Neural cell (in vitro differentiated cells): ENCODE results near the gene RSAD1. TPM values are rescaled to one million over a fixed set of nuclear protein-coding genes. Genes with fewer than 3 reads are reported as not detected.

ENCODE experiments used
- H2AFZ ChIP-seq: fragments of 200-600, 300-800 bp; sonication (generic), shearing (Covaris generic); 2 replicates; pipeline ENCODE4 v1.6.0; 2014; ENCODE audit warnings: low read depth, mild to moderate bottlenecking, antibody characterized with exemption, low read length, moderate library complexity
- H3F3A ChIP-seq: fragments of 200-600 bp; shearing (Covaris generic); 2 replicates; pipeline ENCODE4 v1.6.1; 2016; ENCODE audit warnings: mild to moderate bottlenecking, moderate library complexity, mixed read lengths, antibody characterized with exemption, low read length; ENCODE audit not compliant: insufficient read depth, poor library complexity, severe bottlenecking
- H3K27ac ChIP-seq: fragments of 200-600, 300-800 bp; sonication (generic), shearing (Covaris generic); 2 replicates; pipeline ENCODE4 v1.5.1; 2014; ENCODE audit warnings: mild to moderate bottlenecking, low read length, moderate library complexity
- H3K27me3 ChIP-seq: fragments of 300-800, 200-600 bp; sonication (generic), shearing (Covaris generic); 2 replicates; pipeline ENCODE4 v1.6.0; 2014; ENCODE audit warnings: mild to moderate bottlenecking, low read depth, low read length, moderate library complexity; ENCODE audit not compliant: insufficient read depth
- H3K36me3 ChIP-seq: fragments of 300-800, 200-600 bp; sonication (generic), shearing (Covaris generic); 2 replicates; pipeline ENCODE4 v1.5.1; 2014; ENCODE audit warnings: mild to moderate bottlenecking, antibody characterized with exemption, low read length, moderate library complexity; ENCODE audit not compliant: insufficient read depth
- H3K4me2 ChIP-seq: fragments of 300-800, 200-600 bp; sonication (generic), shearing (Covaris generic); 2 replicates; pipeline ENCODE4 v1.6.0; 2014; ENCODE audit warnings: mild to moderate bottlenecking, low read length
- H3K4me3 ChIP-seq: fragments of 300-800, 200-600 bp; sonication (generic), shearing (Covaris generic); 2 replicates; pipeline ENCODE4 v1.5.1; 2014; ENCODE audit warnings: mild to moderate bottlenecking, low read length, moderate library complexity
- H3K79me2 ChIP-seq: fragments of 200-600 bp; shearing (Covaris generic); replicated peaks from 2 replicates; pipeline ENCODE4 v1.6.0; 2014; ENCODE audit warnings: mild to moderate bottlenecking, low read length, moderate library complexity; ENCODE audit not compliant: insufficient read depth
- H3K9ac ChIP-seq: fragments of 300-800, 200-600 bp; sonication (generic), shearing (Covaris generic); 2 replicates; pipeline ENCODE4 v1.6.1; 2016; ENCODE audit warnings: mild to moderate bottlenecking, low read length, mixed read lengths
- H3K9me2 ChIP-seq: fragments of 200-600 bp; shearing (Covaris generic); 2 replicates; pipeline ENCODE4 v1.6.1; 2016; ENCODE audit warnings: mild to moderate bottlenecking, low read length, mixed read lengths; ENCODE audit not compliant: insufficient read depth
- H3K9me3 ChIP-seq: fragments of 200-600, 300-800 bp; sonication (generic), shearing (Covaris generic); 2 replicates; pipeline ENCODE4 v1.6.1; 2016; ENCODE audit warnings: mild to moderate bottlenecking, mixed run types, low read length, moderate library complexity, mixed read lengths
- H4K20me1 ChIP-seq: fragments of 200-600 bp; shearing (Covaris generic); 2 replicates; pipeline ENCODE4 v1.6.1; 2016; ENCODE audit warnings: mild to moderate bottlenecking, mixed run types; ENCODE audit not compliant: insufficient read depth
- CTCF ChIP-seq: fragments of 450-650 bp; IDR thresholded peaks from 2 replicates; pipeline ENCODE4 v1.5.1; 2014; ENCODE audit warnings: antibody characterized with exemption, mild to moderate bottlenecking, moderate library complexity; ENCODE audit not compliant: poor library complexity, severe bottlenecking
- EP300 ChIP-seq: fragments of 450-650 bp; conservative IDR thresholded peaks from 2 replicates; pipeline ENCODE4 v1.6.1; 2014; ENCODE audit warnings: antibody characterized with exemption, mild to moderate bottlenecking, moderate library complexity; ENCODE audit not compliant: poor library complexity, severe bottlenecking
- EZH2 ChIP-seq: fragments of 200-600, 300-800 bp; shearing (Covaris generic), sonication (generic); IDR thresholded peaks from 2 replicates; pipeline ENCODE4 v1.6.1; 2014; ENCODE audit warnings: antibody characterized with exemption, low read length, borderline replicate concordance, mild to moderate bottlenecking; ENCODE audit not compliant: insufficient read depth, poor library complexity, severe bottlenecking
- MXI1 ChIP-seq: fragments of 450-650 bp; conservative IDR thresholded peaks from 2 replicates; pipeline ENCODE4 v1.6.1; 2014; ENCODE audit warnings: antibody characterized with exemption, mild to moderate bottlenecking; ENCODE audit not compliant: poor library complexity, severe bottlenecking
- POLR2AphosphoS5 ChIP-seq: IDR thresholded peaks from 2 replicates; pipeline ENCODE4 v1.6.1; 2012
- RAD21 ChIP-seq: fragments of 450-650 bp; conservative IDR thresholded peaks from 2 replicates; pipeline ENCODE4 v1.6.1; 2014; ENCODE audit warnings: antibody characterized with exemption, mild to moderate bottlenecking, moderate library complexity
- REST ChIP-seq: IDR thresholded peaks from 2 replicates; pipeline ENCODE4 v1.6.1; 2012; ENCODE audit warnings: borderline replicate concordance
- SMC3 ChIP-seq: fragments of 450-650 bp; conservative IDR thresholded peaks from 2 replicates; pipeline ENCODE4 v1.6.1; 2014; ENCODE audit warnings: antibody characterized with exemption, mild to moderate bottlenecking, moderate library complexity; ENCODE audit not compliant: poor library complexity
- TAF1 ChIP-seq: IDR thresholded peaks from 2 replicates; pipeline ENCODE4 v1.6.1; 2012; ENCODE audit warnings: low read depth
- polyA plus RNA-seq: library from polyadenylated mRNA; depleted of rRNA; stranded (reverse); fragments of >200 nt; gene quantifications from 2 replicates; pipeline ENCODE4 v1.2.3, GENCODE V29; 2014

The RSAD1 gene
- polyA plus RNA-seq, 1 donor from 2014 or later, result 61.9 TPM

GRCh38 chr17:50524838-50525237 lies 46.2 kb downstream of the RSAD1 start:
- H3K79me2 ChIP-seq, result no peaks in the 10 kb centered on the region

GRCh38 chr17:50527155-50527762 lies 48.6 kb downstream of the RSAD1 start:
- Histone ChIP-seq H4K20me1 (no peaks in the 10 kb centered on the region), H3K27ac (no peak overlapping the region), H3K36me3 (no peaks in the 10 kb centered on the region), H3K9me3 (no peaks in the 10 kb centered on the region), H3K9me2 (no peaks in the 10 kb centered on the region), H3K27me3 (peaks cover 3% of the 10 kb centered on the region), H3K4me2 (no peak overlapping the region), H3K9ac (no peak overlapping the region), H3K79me2 (no peaks in the 10 kb centered on the region), H3K4me3 (no peak overlapping the region), H2AFZ (no peak overlapping the region), H3F3A (no peaks in the 10 kb centered on the region)
- TF ChIP-seq MXI1 (no peak), EZH2 (no peak), RAD21 (no peak), SMC3 (no peak), EP300 (no peak), POLR2AphosphoS5 (no peak), TAF1 (no peak), REST (no peak)

More at GRCh38 chr17:50524838-50525237, 46.2 kb downstream of the RSAD1 start:
- H3K4me2 ChIP-seq, result no peak overlapping the region
- no peaks in the 10 kb centered on the region for H3K27me3 ChIP-seq
- H3F3A ChIP-seq, result no peaks in the 10 kb centered on the region
- no peak overlapping the region for H3K4me3 ChIP-seq
- no peaks in the 10 kb centered on the region for H3K9me3 ChIP-seq
- no peaks in the 10 kb centered on the region for H4K20me1 ChIP-seq
- no peak overlapping the region for H3K9ac ChIP-seq
- H3K9me2 ChIP-seq, result no peaks in the 10 kb centered on the region
- TF ChIP-seq POLR2AphosphoS5, result no peak
- no peak for TF ChIP-seq RAD21
- TF ChIP-seq EZH2, result no peak
- no peak for TF ChIP-seq EP300
- no peak for TF ChIP-seq REST
- no peak for TF ChIP-seq MXI1
- TF ChIP-seq CTCF, result no peak
- TF ChIP-seq SMC3, result no peak
- no peak for TF ChIP-seq TAF1
- no peak overlapping the region for H2AFZ ChIP-seq
- H3K36me3 ChIP-seq, result no peaks in the 10 kb centered on the region
- no peak overlapping the region for H3K27ac ChIP-seq
